Activated CD8-positive, alpha-beta T cell treated with anti-CD3 and anti-CD28 coated beads for 36 hours (primary cell): ENCODE data around the gene HERC2. TPM values are rescaled to one million over a fixed set of nuclear protein-coding genes. Genes with fewer than 3 reads are reported as not detected.

Source experiments
- ATAC-seq: fragments of 200-7000 bp; cut with Tn5 transposase; one replicate; pipeline ENCODE4 v1.10.0; 2021; ENCODE audit warnings: mild to moderate bottlenecking, moderate library complexity
- CTCF ChIA-PET: fragments of 350-600 bp; sonication (Branson Sonifier 250); formaldehyde crosslinking; loops from one replicate; lab custom pipeline; 2021; ENCODE audit warnings: antibody characterized with exemption; lab: Charles Lee
- POLR2A ChIA-PET: fragments of 350-600 bp; sonication (Branson Sonifier 250); formaldehyde crosslinking; loops from one replicate; lab custom pipeline; 2021; ENCODE audit warnings: antibody characterized with exemption; lab: Charles Lee
- DNase-seq: peaks from one replicate; pipeline ENCODE4 v3.0.0-alpha.2; 2020
- H3K27ac Mint-ChIP-seq: one replicate; pipeline ENCODE4 v1.8.0; 2021; ENCODE audit warnings: mild to moderate bottlenecking, mixed read lengths
- H3K27me3 Mint-ChIP-seq: one replicate; pipeline ENCODE4 v1.8.0; 2021; ENCODE audit warnings: mixed read lengths
- H3K36me3 Mint-ChIP-seq: one replicate; pipeline ENCODE4 v1.8.0; 2021; ENCODE audit warnings: low read depth, mixed read lengths
- H3K4me1 Mint-ChIP-seq: one replicate; pipeline ENCODE4 v1.8.0; 2021; ENCODE audit warnings: low read depth, mixed read lengths
- H3K4me3 Mint-ChIP-seq: one replicate; pipeline ENCODE4 v1.8.0; 2021; ENCODE audit warnings: mild to moderate bottlenecking, moderate library complexity, mixed read lengths
- H3K9me3 Mint-ChIP-seq: one replicate; pipeline ENCODE4 v1.8.0; 2021; ENCODE audit warnings: mixed read lengths
- CTCF ChIP-seq: fragments of 200-600 bp; IDR thresholded peaks from one replicate; pipeline ENCODE4 v1.8.0; 2022; ENCODE audit warnings: antibody characterized with exemption, mild to moderate bottlenecking
- intact Hi-C: fragments of 100-400 bp; cut with micrococcal nuclease; formaldehyde crosslinking; loops from one replicate; pipeline ENCODE4 v1.10.0; 2022
- total RNA-seq, 2 experiments: library from RNA; stranded (reverse); gene quantifications; one replicate each; pipeline ENCODE4 v1.2.3, GENCODE V29; 2021

HERC2 gene
- total RNA-seq, 2 experiments from 2014 or later, result 29.5 to 32.3 TPM

GRCh38 chr15:28101983-28102441 lies 220.0 kb downstream of the HERC2 start:
- Mint-ChIP-seq H3K36me3 (peaks cover 1% of the 10 kb centered on the region), H3K27me3 (peaks cover 54% of the 10 kb centered on the region), H3K27ac (no peak overlapping the region), H3K9me3 (no peaks in the 10 kb centered on the region), H3K4me1 (peaks cover 18% of the 10 kb centered on the region), H3K4me3 (no peak overlapping the region)
- ATAC-seq (no peak), DNase-seq (no peak)
- ChIA-PET POLR2A (no interaction called here), CTCF (no interaction called here)
- intact Hi-C loops, result no loop called here
- TF ChIP-seq CTCF, result no peak

GRCh38 chr15:28101201-28101600 lies 220.8 kb downstream of the HERC2 start:
- Mint-ChIP-seq H3K9me3 (no peaks in the 10 kb centered on the region), H3K27ac (no peak overlapping the region), H3K36me3 (peaks cover 1% of the 10 kb centered on the region), H3K4me1 (peaks cover 19% of the 10 kb centered on the region), H3K4me3 (no peak overlapping the region), H3K27me3 (peaks cover 56% of the 10 kb centered on the region)
- ATAC-seq, result no peak
- POLR2A ChIA-PET, result no interaction called here
- CTCF ChIA-PET, result no interaction called here
- TF ChIP-seq CTCF, result no peak
- intact Hi-C loops, result no loop called here
- DNase-seq, result no peak

GRCh38 chr15:28100516-28101195 lies 221.3 kb downstream of the HERC2 start:
- TF ChIP-seq CTCF, result no peak
- Mint-ChIP-seq H3K4me3 (no peak overlapping the region), H3K9me3 (no peaks in the 10 kb centered on the region), H3K27ac (no peak overlapping the region), H3K27me3 (peaks cover 57% of the 10 kb centered on the region), H3K4me1 (peaks cover 19% of the 10 kb centered on the region), H3K36me3 (peaks cover 5% of the 10 kb centered on the region)
- ChIA-PET CTCF (no interaction called here), POLR2A (no interaction called here)
- no peak for ATAC-seq
- intact Hi-C loops, result no loop called here
- DNase-seq, result no peak

GRCh38 chr15:28099555-28100140 lies 222.3 kb downstream of the HERC2 start:
- peaks cover 5% of the 10 kb centered on the region for H3K36me3 Mint-ChIP-seq
- peaks cover 57% of the 10 kb centered on the region for H3K27me3 Mint-ChIP-seq
- no peak overlapping the region for H3K4me3 Mint-ChIP-seq
- no peak overlapping the region for H3K27ac Mint-ChIP-seq
- ChIA-PET CTCF (no interaction called here), POLR2A (no interaction called here)
- no peak for TF ChIP-seq CTCF
- H3K9me3 Mint-ChIP-seq, result no peaks in the 10 kb centered on the region
- DNase-seq, result no peak
- ATAC-seq, result no peak
- H3K4me1 Mint-ChIP-seq, result peaks cover 21% of the 10 kb centered on the region
- intact Hi-C loops, result no loop called here
